ENCODE results near the gene NDST3.

DNA sequence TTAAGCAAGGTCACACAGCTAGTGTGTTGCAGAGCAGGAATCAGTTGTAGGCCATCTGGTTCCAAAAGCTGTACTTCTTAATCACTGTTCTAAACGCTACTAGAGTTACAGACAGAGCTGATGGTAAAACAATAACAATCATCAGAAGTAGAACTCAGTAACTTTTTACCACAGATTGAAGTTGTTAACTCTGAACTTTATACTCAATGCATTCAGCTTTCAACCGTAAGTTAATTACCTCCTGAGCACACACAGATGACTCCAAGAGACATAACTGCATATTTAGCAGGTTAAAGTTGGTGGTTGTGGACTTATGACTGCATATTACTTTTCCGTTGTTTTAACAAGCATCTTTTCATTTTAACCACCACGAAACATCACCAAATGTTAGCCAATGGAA, 191.2 kb downstream of the NDST3 start:
- TF ChIP-seq, protein P1, sequence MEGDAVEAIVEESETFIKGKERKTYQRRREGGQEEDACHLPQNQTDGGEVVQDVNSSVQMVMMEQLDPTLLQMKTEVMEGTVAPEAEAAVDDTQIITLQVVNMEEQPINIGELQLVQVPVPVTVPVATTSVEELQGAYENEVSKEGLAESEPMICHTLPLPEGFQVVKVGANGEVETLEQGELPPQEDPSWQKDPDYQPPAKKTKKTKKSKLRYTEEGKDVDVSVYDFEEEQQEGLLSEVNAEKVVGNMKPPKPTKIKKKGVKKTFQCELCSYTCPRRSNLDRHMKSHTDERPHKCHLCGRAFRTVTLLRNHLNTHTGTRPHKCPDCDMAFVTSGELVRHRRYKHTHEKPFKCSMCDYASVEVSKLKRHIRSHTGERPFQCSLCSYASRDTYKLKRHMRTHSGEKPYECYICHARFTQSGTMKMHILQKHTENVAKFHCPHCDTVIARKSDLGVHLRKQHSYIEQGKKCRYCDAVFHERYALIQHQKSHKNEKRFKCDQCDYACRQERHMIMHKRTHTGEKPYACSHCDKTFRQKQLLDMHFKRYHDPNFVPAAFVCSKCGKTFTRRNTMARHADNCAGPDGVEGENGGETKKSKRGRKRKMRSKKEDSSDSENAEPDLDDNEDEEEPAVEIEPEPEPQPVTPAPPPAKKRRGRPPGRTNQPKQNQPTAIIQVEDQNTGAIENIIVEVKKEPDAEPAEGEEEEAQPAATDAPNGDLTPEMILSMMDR (IDR thresholded peaks at IDR 0.05; ENCODE audit: low read length) = no peak
- TF ChIP-seq EZH2 (optimal IDR thresholded peaks at IDR 0.05; ENCODE audit: low read depth, low read length) (no peak), EZH2phosphoT487 (IDR thresholded peaks at IDR 0.05; ENCODE audit: low read length) (no peak)
